GM12874 (cell line): ENCODE data around the gene STIM2.

ENCODE experiments used
- CTCF ChIP-seq: IDR thresholded peaks from 2 replicates; pipeline ENCODE4 v1.5.1; 2011; ENCODE audit warnings: low read depth, mild to moderate bottlenecking, control low read depth, low read length, moderate library complexity; ENCODE audit not compliant: insufficient read depth

The STIM2 gene

GRCh38 chr4:26911254-26911653, 50.6 kb downstream of the STIM2 start:
- no peak for TF ChIP-seq CTCF

GRCh38 chr4:26912069-26912468, 51.4 kb downstream of the STIM2 start:
- no peak for TF ChIP-seq CTCF

GRCh38 chr4:26912810-26913209, 52.2 kb downstream of the STIM2 start:
- TF ChIP-seq CTCF: no peak

GRCh38 chr4:26916195-26916594, 55.6 kb downstream of the STIM2 start:
- TF ChIP-seq CTCF: no peak

GRCh38 chr4:26930964-26931363, 70.3 kb downstream of the STIM2 start:
- no peak for TF ChIP-seq CTCF

- no peak for TF ChIP-seq CTCF
Measured at GRCh38 chr4:26931451-26931850, 70.8 kb downstream of the STIM2 start.

GRCh38 chr4:26931966-26932365, 71.3 kb downstream of the STIM2 start:
- TF ChIP-seq CTCF: no peak

- no peak for TF ChIP-seq CTCF
Measured at GRCh38 chr4:26935397-26935796, 74.8 kb downstream of the STIM2 start.
